ENCODE measurements around the gene P3H1. TPM values are rescaled to one million over a fixed set of nuclear protein-coding genes. Genes with fewer than 3 reads are reported as not detected.

Gene P3H1
- total RNA-seq, 1 experiment from 2014 or later = 47.1 TPM

DNA sequence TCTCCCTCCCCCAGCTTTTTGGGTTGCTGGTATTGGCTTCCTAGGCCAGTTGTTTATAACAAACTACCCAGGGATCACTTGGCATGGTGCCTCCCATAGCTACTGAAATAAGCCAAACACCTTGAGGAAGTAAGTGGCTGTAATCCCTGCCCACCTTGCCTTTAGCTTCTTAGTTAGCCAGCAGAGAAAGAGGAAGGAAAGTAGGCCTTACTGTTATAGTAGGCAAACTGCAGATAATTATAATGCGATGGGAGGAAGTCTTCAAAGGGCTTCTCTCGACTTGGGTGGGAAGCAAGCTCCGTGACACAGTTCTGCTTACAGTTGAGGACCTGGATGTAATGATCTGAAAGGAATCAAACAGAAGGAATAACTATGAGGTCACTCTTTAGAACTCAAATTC lies 8.2 kb downstream of the P3H1 start:
- Mint-ChIP-seq H3K9me3 (no peaks in the 10 kb centered on the region), H3K4me1 (peaks cover 0 to 3% of the 10 kb centered on the region in 2 experiments; a peak in 3 of 4 replicates), H3K36me3 (ENCODE audit: insufficient read depth in 1 of 3, low read depth in 3 of 3) (peaks cover 34 to 69% (median 67%) of the 10 kb centered on the region in 3 experiments), H3K4me3 (no peak overlapping the region), H3K27ac (no peak overlapping the region; a peak in 1 of 7 replicates), H3K27me3 (ENCODE audit: low read depth) (no peaks in the 10 kb centered on the region)
- no peak overlapping the region for H3K56ac ChIP-seq (ENCODE audit: insufficient read length, low read depth, low read length)
- H2BK120ac ChIP-seq (ENCODE audit: low read depth, low read length, poor library complexity, severe bottlenecking) = no peak overlapping the region
- H2AK5ac ChIP-seq (ENCODE audit: insufficient read length, low read length) = no peak overlapping the region
- no peak overlapping the region for H3K4ac ChIP-seq (ENCODE audit: low read depth, low read length)
- H3K9me3 ChIP-seq (ENCODE audit: control insufficient read depth, low read depth, low read length) = no peaks in the 10 kb centered on the region
- no peaks in the 10 kb centered on the region for H3K79me1 ChIP-seq (ENCODE audit: insufficient read depth, low read depth, low read length, poor library complexity, severe bottlenecking)
- no peak overlapping the region for H3K27ac ChIP-seq (ENCODE audit: insufficient read length, low read depth, low read length)
- TF ChIP-seq, protein P1, sequence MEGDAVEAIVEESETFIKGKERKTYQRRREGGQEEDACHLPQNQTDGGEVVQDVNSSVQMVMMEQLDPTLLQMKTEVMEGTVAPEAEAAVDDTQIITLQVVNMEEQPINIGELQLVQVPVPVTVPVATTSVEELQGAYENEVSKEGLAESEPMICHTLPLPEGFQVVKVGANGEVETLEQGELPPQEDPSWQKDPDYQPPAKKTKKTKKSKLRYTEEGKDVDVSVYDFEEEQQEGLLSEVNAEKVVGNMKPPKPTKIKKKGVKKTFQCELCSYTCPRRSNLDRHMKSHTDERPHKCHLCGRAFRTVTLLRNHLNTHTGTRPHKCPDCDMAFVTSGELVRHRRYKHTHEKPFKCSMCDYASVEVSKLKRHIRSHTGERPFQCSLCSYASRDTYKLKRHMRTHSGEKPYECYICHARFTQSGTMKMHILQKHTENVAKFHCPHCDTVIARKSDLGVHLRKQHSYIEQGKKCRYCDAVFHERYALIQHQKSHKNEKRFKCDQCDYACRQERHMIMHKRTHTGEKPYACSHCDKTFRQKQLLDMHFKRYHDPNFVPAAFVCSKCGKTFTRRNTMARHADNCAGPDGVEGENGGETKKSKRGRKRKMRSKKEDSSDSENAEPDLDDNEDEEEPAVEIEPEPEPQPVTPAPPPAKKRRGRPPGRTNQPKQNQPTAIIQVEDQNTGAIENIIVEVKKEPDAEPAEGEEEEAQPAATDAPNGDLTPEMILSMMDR (conservative IDR thresholded peaks at IDR 0.05) = no peak
- no peaks in the 10 kb centered on the region for H3K27me3 ChIP-seq (ENCODE audit: insufficient read depth, low read length)
- H3K23ac ChIP-seq (ENCODE audit: insufficient read length, low read depth, low read length) = no peak overlapping the region
- H3K79me2 ChIP-seq (ENCODE audit: insufficient read depth, low read length) = no peaks in the 10 kb centered on the region
- H2BK20ac ChIP-seq (ENCODE audit: low read depth, low read length, poor library complexity, severe bottlenecking) = no peak overlapping the region
- no peak overlapping the region for H3T11ph ChIP-seq (ENCODE audit: low read length)
- no peak overlapping the region for H3K4me2 ChIP-seq (ENCODE audit: insufficient read depth, insufficient read length, low read length)
- no peaks in the 10 kb centered on the region for H4K20me1 ChIP-seq (ENCODE audit: control insufficient read depth, insufficient read depth, insufficient read length)
- no peak overlapping the region for H4K91ac ChIP-seq (ENCODE audit: insufficient read length, low read depth, low read length)
- no peak overlapping the region for H2AFZ ChIP-seq (ENCODE audit: low read length)
- H4K5ac ChIP-seq (ENCODE audit: insufficient read length, low read depth, low read length) = no peak overlapping the region
- whole genome bisulfite sequencing (ENCODE audit: extremely low coverage, insufficient read length, low lambda C conversion rate) = no CpG with 5 or more reads among the region's 3 CpGs
- H3K14ac ChIP-seq (ENCODE audit: insufficient read depth, low read length) = no peak overlapping the region
- DNase-seq = no peak
- no peak overlapping the region for H4K8ac ChIP-seq (replicated peaks; ENCODE audit: insufficient read length, low read depth, low read length)
- H2BK12ac ChIP-seq (ENCODE audit: insufficient read length, low read depth, low read length) = no peak overlapping the region
- H2BK5ac ChIP-seq (ENCODE audit: insufficient read length, low read length) = no peak overlapping the region
- no peaks in the 10 kb centered on the region for H3K23me2 ChIP-seq (ENCODE audit: insufficient read length, low read depth, low read length, poor library complexity, severe bottlenecking)
- H3K9ac ChIP-seq (ENCODE audit: extremely low read depth, insufficient read length, low read length) = no peak overlapping the region
- H3K18ac ChIP-seq (ENCODE audit: insufficient read length, low read depth, low read length) = no peak overlapping the region
- H3K4me1 ChIP-seq (ENCODE audit: insufficient read depth, low read length) = no peaks in the 10 kb centered on the region
- H2BK15ac ChIP-seq (ENCODE audit: low read depth, low read length) = no peak overlapping the region

Data from H9 (cell line).